Measurements from ENCODE around the gene CCM2. TPM values are rescaled to one million over a fixed set of nuclear protein-coding genes. Genes with fewer than 3 reads are reported as not detected.

The CCM2 gene
- total RNA-seq, 4 donors from 2014 or later = 45.8 to 63.5 (median 50.4) TPM

- no peak for TF ChIP-seq CTCF (IDR thresholded peaks at IDR 0.05; ENCODE audit: low read depth)
Measured at GRCh38 chr7:44965441-44965903, 34.5 kb upstream of the CCM2 start.

GRCh38 chr7:44965937-44966730 is 33.9 kb upstream of the CCM2 start:
- no peak for TF ChIP-seq CTCF (IDR thresholded peaks at IDR 0.05; ENCODE audit: low read depth)

- no peak for TF ChIP-seq CTCF (IDR thresholded peaks at IDR 0.05; ENCODE audit: low read depth)
Measured at GRCh38 chr7:44966731-44967538, 33.1 kb upstream of the CCM2 start.

GRCh38 chr7:44967571-44968446 is 32.2 kb upstream of the CCM2 start:
- TF ChIP-seq CTCF (IDR thresholded peaks at IDR 0.05; ENCODE audit: low read depth) = no peak

GRCh38 chr7:44969049-44969700 is 30.8 kb upstream of the CCM2 start:
- TF ChIP-seq CTCF (IDR thresholded peaks at IDR 0.05; ENCODE audit: low read depth) = no peak

- TF ChIP-seq CTCF (IDR thresholded peaks at IDR 0.05; ENCODE audit: low read depth) = no peak
Measured at GRCh38 chr7:44969701-44970522, 30.1 kb upstream of the CCM2 start.

Measured in subcutaneous adipose tissue (tissue), 4 donors.